ENCODE data around the gene ARID5B.

GRCh38 chr10:61978965-61979364, 77.5 kb downstream of the ARID5B start:
- TF ChIP-seq, protein P1, sequence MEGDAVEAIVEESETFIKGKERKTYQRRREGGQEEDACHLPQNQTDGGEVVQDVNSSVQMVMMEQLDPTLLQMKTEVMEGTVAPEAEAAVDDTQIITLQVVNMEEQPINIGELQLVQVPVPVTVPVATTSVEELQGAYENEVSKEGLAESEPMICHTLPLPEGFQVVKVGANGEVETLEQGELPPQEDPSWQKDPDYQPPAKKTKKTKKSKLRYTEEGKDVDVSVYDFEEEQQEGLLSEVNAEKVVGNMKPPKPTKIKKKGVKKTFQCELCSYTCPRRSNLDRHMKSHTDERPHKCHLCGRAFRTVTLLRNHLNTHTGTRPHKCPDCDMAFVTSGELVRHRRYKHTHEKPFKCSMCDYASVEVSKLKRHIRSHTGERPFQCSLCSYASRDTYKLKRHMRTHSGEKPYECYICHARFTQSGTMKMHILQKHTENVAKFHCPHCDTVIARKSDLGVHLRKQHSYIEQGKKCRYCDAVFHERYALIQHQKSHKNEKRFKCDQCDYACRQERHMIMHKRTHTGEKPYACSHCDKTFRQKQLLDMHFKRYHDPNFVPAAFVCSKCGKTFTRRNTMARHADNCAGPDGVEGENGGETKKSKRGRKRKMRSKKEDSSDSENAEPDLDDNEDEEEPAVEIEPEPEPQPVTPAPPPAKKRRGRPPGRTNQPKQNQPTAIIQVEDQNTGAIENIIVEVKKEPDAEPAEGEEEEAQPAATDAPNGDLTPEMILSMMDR (IDR thresholded peaks at IDR 0.05) = peak; percentile 33; the same call in 1 of the 2 replicates
- TF ChIP-seq ZFX (IDR thresholded peaks at IDR 0.05; ENCODE audit: borderline replicate concordance) = no peak
